KOPT-K1 (cell line): ENCODE data around the gene SMARCD2.
A peak's percentile ranks its signal among the peaks of the same experiment; 100 is the strongest.
"Not testable (repeated sequence)": the region's sequence is repeated elsewhere in the genome, so short reads cannot be mapped to it uniquely, and the experiment has no call there.

ENCODE experiments used
- H3K27ac ChIP-seq: fragments of 200-600 bp; sonication (generic); 2 replicates; pipeline ENCODE4 v1.5.1; 2016; ENCODE audit warnings: antibody characterized with exemption, mild to moderate bottlenecking, low read depth, low read length; ENCODE audit not compliant: poor library complexity, severe bottlenecking
- H3K36me3 ChIP-seq: fragments of 200-600 bp; sonication (generic); 2 replicates; pipeline ENCODE4 v1.5.1; 2017; ENCODE audit warnings: antibody characterized with exemption, mild to moderate bottlenecking, low read length, moderate library complexity; ENCODE audit not compliant: insufficient read depth
- H3K9me3 ChIP-seq: fragments of 200-600 bp; sonication (generic); 2 replicates; pipeline ENCODE4 v1.5.1; 2017; ENCODE audit warnings: antibody characterized with exemption, low read length, mild to moderate bottlenecking; ENCODE audit not compliant: insufficient read depth, poor library complexity, severe bottlenecking

SMARCD2 gene

GRCh38 chr17:63869491-63870291, 27.2 kb upstream of the SMARCD2 start:
- not testable (repeated sequence) for H3K27ac ChIP-seq, H3K36me3 ChIP-seq, H3K9me3 ChIP-seq

DNA sequence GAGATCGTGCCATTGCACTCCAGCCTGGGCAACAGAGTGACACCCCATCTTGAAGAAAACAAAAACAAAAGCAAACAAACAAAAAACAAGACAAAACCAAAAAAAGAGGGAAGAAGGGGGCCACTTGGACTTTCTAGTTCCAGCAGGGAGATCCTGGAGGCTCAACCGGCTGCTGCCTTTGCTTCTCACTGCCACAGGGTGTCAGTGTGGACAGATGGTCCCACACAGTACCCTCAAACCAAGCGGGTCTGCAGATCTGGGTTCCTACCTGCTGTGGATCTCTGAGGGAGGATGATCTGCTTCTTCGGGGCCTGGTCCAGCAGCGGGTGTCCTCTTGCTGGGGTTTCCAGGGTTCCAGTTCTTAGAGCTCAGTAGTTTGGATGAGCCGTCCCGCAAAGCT, 24.1 kb upstream of the SMARCD2 start:
- H3K27ac ChIP-seq, H3K9me3 ChIP-seq, H3K36me3 ChIP-seq: not testable (repeated sequence)

GRCh38 chr17:63859257-63859656, 16.8 kb upstream of the SMARCD2 start:
- no peak overlapping the region for H3K27ac ChIP-seq
- H3K36me3 ChIP-seq: no peaks in the 10 kb centered on the region
- no peaks in the 10 kb centered on the region for H3K9me3 ChIP-seq

DNA sequence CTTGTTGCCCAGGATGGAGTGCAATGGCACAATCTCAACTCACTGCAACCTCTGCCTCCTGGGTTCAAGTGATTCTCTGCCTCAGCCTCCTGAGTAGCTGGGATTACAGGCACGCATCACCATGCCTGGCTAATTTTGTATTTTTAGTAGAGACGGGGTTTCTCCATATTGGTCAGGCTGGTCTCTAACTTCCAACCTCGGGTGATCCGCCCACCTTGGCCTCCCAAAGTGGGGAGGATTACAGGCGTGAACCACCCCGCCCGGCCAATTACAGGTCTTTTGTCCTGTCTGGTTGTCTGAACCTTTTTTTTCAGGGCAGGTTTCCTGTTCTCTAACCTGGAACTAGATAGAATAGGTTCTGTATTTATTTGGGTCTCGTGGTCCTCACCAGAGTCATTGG, 13.9 kb upstream of the SMARCD2 start:
- not testable (repeated sequence) for H3K9me3 ChIP-seq, H3K36me3 ChIP-seq, H3K27ac ChIP-seq

GRCh38 chr17:63855185-63855584, 12.7 kb upstream of the SMARCD2 start:
- no peaks in the 10 kb centered on the region for H3K9me3 ChIP-seq
- H3K36me3 ChIP-seq: no peaks in the 10 kb centered on the region
- no peak overlapping the region for H3K27ac ChIP-seq

DNA sequence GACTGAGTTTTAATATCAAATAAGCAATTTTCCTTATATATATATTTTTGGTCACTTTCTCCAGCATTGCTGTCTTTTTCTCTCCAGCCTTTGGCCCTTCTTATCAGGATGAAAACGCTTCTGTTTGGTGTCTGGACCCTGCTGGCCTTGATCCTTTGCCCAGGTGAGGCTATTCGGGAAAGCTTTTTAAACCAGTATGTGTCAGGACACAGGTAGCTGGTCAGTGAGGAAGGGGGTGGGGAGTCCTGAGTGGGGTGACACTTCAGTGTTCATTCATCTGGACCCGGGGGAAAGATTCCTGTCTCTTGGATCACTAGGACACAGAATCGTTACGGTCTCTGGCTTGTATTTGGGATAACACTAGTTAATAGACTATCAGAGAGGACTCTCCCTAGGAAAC, 12.2 kb upstream of the SMARCD2 start:
- Histone ChIP-seq H3K27ac (no peak overlapping the region), H3K36me3 (no peaks in the 10 kb centered on the region), H3K9me3 (no peaks in the 10 kb centered on the region)

- Histone ChIP-seq H3K36me3 (no peaks in the 10 kb centered on the region), H3K9me3 (no peaks in the 10 kb centered on the region), H3K27ac (no peak overlapping the region)
Observed at GRCh38 chr17:63853260-63853659, 10.8 kb upstream of the SMARCD2 start.

GRCh38 chr17:63850401-63850800, 7.9 kb upstream of the SMARCD2 start:
- Histone ChIP-seq H3K36me3 (no peaks in the 10 kb centered on the region), H3K27ac (no peak overlapping the region), H3K9me3 (no peaks in the 10 kb centered on the region)

GRCh38 chr17:63848834-63849689, 6.6 kb upstream of the SMARCD2 start:
- no peaks in the 10 kb centered on the region for H3K9me3 ChIP-seq
- H3K36me3 ChIP-seq: no peaks in the 10 kb centered on the region
- H3K27ac ChIP-seq: peak overlapping the region; percentile 52

DNA sequence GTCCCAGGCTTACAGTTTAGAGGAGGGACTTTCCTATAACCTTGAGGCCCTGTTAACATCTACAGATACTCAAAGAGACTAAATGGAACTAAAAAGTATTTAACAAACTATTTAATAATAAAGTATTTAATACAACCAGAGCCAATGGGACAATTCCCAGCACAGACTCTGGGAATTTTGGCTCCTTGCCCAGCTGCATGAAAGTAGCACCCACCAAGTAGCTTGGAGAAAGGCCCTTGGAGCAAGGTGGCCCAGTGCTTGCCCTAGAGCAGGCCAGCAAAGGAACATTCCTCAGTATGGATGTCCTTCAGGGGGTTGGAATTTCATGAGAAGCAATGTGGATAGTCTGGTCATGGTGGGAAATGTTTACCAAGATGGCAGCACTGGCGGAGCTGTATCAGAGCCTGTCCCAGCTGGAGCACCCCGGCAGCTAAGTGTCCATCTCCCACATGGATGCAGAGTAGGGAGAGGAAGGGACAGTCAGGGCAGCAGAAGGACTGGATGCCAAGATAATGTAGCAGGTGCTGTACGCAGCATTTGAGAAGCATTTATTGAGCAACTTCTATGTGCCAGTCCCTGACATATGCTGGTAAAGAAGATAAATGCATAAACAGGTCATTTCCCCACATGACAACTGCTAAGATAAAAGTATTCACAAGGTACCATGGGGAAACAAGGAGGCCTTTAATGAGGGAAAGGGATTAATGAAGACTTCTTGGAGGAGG, 5.2 kb upstream of the SMARCD2 start:
- Histone ChIP-seq H3K9me3 (no peaks in the 10 kb centered on the region), H3K27ac (no peak overlapping the region), H3K36me3 (no peaks in the 10 kb centered on the region)

DNA sequence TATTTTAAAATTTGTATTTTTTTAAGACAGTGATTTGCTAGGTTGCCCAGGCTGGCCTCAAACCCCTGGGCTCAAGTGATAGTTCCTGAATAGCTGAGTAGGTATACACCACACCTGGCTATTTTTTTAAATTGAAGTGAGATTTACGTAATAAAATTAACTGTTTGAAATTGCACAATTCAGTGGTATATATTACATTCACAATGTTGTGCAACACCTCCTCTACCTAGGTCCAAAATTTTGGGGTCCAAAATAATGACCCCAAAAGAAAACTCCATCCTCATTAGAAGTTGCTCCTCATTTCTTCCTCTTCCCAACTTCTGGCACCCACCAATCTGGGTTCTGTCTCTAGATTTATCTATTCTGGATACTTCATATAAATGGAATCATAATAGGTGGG, 3.0 kb upstream of the SMARCD2 start:
- no peaks in the 10 kb centered on the region for H3K9me3 ChIP-seq
- H3K36me3 ChIP-seq: no peaks in the 10 kb centered on the region

GRCh38 chr17:63843910-63844677, 1.6 kb upstream of the SMARCD2 start:
- Histone ChIP-seq H3K27ac (peak overlapping the region; percentile 92), H3K36me3 (peaks cover 4% of the 10 kb centered on the region; the same call in 1 of the 2 replicates), H3K9me3 (no peaks in the 10 kb centered on the region)

More for the DNA sequence above, 3.0 kb upstream of the SMARCD2 start:
- H3K27ac ChIP-seq: no peak overlapping the region

DNA sequence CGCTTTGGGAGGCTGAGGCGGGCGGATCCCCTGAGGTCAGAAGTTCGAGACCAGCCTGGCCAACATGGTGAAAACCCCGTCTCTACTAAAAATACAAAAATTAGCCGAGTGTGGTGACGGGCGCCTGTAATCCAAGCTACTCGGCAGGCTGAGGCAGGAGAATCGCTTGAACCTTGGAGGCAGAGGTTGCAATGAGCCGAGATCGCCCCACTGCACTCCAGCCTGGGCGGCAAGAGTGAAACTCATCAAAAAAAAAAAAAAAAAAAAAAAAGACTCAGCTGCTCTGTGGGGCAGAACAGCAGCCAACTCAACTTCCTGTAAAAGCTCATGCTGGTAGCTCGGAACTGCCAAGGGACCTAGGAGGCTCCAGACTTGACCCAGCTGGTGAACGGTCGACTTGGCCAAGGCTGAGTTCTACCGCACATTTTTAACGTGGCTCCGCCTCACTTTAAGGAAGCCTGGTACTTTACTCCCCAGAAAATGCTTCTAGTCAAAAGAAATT, 953 bp upstream of the SMARCD2 start:
- H3K36me3 ChIP-seq: peaks cover 10% of the 10 kb centered on the region
- not testable (repeated sequence) for H3K9me3 ChIP-seq
- peak overlapping the region; percentile 92 for H3K27ac ChIP-seq

DNA sequence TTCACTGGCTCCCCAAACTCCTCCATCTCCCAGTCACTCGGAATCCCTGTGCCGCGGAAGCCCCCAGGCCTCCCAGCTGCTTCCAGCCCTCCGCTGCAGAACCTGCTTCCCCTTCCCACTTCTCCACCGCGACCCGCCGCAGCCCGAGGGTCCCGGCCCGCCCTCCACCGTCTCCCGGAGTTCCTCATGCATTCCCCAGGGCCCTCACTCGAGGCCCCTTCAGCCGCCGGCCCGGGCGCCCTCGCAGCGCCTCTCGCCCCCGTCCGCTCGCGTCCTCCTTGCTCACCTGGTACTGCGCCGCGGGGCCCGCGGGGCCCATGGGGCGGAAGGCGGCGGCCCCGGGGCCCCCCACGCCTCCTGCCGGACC, 329 bp downstream of the SMARCD2 start:
- Histone ChIP-seq H3K36me3 (peaks cover 23% of the 10 kb centered on the region), H3K27ac (peak overlapping the region; percentile 92), H3K9me3 (no peaks in the 10 kb centered on the region)
